Heart left ventricle (tissue), 13 donors: ENCODE data around the gene MYH11.

Experiments
- CTCF ChIP-seq, 12 donors: fragments of 200-600 bp; sonication (generic) in 4 of 12; IDR thresholded peaks; one replicate each; pipeline versions ENCODE4 v1.5.0 to v1.8.0; 2018 to 2022; ENCODE audit warnings: antibody characterized with exemption in 12 of 12, mild to moderate bottlenecking in 5 of 12
- POLR2A ChIP-seq, 2 donors: fragments of 450-650 bp; IDR thresholded peaks; one replicate each; pipeline ENCODE4 v1.6.1; 2017; ENCODE audit warnings: antibody characterized with exemption in 2 of 2, mild to moderate bottlenecking in 2 of 2, moderate library complexity in 2 of 2
- donor health status: ischemic (EF 13 %, LVEDD 7.1; RV severe dilation, severe dysfunction).
- donor health status: DM: no; HTN: yes; CAD: no.
- donor health status: DM: no; HTN: no; CAD: no.
- donor health status: ischemic (EF 25% LVEDD 6.9; RV normal size, moderate dysfunction).
- donor health status: ischemic (EF 25% LVEDD 5.7; RV mildly dilated, moderate dysfunction).
- donor health status: ischemic (EF 35%, LVEDD 5.7; RV mildly dilated, moderate dysfunction).
- donor health status: nonischemic (EF 11% LVEDD 7.7; RV severe dilation, severe dysfunction).
- donor health status: DM: yes; HTN: yes; CAD: no.
- donor health status: PGD.
- donor health status: ischemic (EF 29% LVEDD 5.4; RV normal size, mild dysfunction).
- donor health status: nonischemic (EF 23%, LVEDD 6.1; RV moderate dilation, normal function).

- TF ChIP-seq CTCF (IDR thresholded peaks at IDR 0.05) (no peak), POLR2A (IDR thresholded peaks at IDR 0.05) (peak in 1 of 2 donors; percentile 53)
Measured at GRCh38 chr16:15672514-15673167, 184.2 kb downstream of the MYH11 start.
